Iris pigment epithelial cell (primary cell): ENCODE results near the gene HELT.

Experiments
- DNase-seq: peaks from one replicate; pipeline ENCODE4 v3.0.0-alpha.2; 2011; ENCODE audit warnings: low read depth

The HELT gene

DNA sequence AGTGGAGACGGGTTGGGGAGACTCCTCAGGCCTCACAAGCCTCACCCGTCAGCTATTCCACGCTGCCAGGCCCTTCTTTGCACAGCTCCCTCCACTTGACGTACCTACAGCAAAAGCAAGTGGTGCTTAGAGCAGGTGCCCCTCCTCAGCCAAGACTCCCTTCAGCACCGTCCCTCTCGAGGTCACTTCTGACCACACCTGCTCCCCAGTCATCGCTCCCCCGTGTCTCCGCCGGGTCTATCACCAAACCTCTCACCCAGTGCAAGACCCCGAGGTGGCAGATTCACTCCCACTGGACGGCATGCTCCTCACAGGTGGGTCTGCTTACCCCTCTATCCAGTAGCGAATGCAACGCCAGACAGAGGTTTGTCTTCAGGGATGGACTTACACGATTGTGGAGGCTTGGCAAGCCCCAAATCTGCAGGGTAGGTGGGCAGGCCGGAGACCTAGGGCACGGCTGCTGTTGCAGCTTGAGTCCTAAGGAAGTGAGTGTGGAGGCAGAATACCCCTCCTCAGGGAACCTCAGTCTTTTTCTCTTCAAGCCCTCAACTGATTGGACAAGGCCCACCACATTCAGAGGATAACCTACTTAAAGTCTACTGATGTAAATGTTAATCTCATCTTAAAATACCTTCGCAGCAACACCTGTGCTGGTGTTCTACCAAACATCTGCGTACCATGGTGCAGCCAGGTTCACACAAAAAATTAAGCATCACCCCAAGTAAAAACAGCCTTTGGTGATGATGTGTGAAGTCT lies 14.5 kb upstream of the HELT start:
- no peak for DNase-seq

- no peak for DNase-seq
These were observed 13.6 kb upstream of the HELT start for GRCh38 chr4:185004562-185005218.

GRCh38 chr4:185005219-185005819 lies 13.0 kb upstream of the HELT start:
- peak; percentile 62 for DNase-seq

GRCh38 chr4:185011408-185011807 lies 6.9 kb upstream of the HELT start:
- peak; percentile 24 for DNase-seq

DNA sequence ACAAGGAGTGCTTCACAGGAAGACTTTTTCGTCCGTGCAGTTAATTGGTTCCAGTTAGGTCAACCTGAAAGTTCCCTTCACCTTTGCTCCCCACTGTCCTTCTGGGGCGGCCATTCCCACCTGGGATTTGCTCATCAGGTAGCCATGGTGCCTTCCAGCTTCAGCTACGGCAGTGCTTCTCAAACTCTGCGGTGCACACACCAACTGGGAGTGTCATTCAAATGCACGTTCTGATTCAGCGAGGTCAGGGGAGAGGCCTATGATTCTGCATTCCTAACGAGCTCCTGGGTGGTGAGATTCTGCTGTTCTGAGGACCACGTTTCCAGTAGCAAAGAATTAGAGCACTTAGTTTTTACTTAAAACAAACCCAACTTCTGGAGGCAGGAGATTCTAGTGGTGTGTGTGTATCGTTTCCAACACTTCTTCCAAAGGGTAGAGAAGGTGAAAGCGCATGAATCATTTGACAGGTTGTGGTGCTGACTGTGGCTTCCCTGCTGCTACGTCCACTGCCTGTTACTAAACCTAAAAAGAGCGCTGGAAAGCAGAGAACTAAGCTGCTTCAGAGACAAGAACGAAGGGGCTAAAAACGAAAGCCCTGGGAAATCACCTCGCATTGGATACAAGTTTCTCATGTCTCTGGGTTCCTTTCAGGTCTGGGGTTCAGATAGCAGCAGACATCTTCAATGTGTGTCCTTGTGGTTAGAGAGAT lies 4.7 kb upstream of the HELT start:
- no peak for DNase-seq

DNA sequence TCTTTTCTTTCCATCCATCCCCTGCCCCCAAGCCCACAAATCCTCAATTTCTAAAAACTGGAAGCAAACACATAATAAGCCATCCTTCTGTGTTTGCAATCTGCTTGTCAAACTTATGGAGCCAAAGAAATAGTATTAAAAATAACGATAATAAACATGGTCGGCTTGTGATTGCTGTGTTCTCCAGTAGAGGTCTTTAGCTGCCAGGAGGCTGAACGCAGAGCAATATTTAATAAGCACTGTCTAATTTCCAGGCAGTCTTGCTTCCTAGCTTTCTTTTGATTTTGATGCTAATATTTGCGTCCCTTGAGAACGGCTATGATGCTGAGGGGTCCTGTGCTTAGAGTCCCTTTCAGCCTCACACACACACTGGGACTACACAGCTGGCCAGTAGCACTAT lies 3.2 kb upstream of the HELT start:
- peak; percentile 36 for DNase-seq

- no peak for DNase-seq
These were observed 2.0 kb upstream of the HELT start for GRCh38 chr4:185016101-185016940.

- DNase-seq = peak; percentile 40
These were observed 1.1 kb upstream of the HELT start for GRCh38 chr4:185016946-185017758.

DNA sequence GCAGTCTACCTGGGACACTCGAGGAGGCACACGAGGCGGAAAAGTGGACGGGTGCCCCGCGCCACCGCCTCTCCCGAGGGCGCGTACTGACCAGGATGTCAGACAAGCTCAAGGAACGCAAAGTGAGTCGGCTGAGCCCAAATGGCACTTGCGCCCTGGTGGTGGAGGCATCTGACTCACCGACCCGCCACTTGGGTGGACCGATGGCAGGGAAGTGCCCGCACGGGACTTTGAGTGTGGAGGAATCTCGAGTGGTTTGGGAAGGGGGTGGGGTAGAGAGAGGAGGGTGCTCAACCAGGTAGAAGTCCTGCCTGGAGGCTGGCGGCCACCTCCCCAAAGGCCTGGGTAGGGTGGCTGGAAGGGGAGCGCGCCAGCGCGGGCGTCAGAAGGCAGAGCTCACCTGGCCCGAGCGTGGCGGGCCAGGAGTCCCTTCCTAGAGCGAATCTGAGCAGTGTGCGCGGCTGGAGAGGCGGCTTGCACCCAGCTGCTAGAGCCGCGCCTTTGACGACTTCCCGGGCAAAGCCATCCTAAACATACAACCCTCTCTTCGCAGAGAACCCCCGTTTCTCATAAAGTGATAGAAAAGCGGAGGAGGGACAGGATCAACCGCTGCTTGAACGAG lies 655 bp downstream of the HELT start:
- peak; percentile 15 for DNase-seq

GRCh38 chr4:185019456-185020292 lies 1.4 kb downstream of the HELT start:
- no peak for DNase-seq

DNA sequence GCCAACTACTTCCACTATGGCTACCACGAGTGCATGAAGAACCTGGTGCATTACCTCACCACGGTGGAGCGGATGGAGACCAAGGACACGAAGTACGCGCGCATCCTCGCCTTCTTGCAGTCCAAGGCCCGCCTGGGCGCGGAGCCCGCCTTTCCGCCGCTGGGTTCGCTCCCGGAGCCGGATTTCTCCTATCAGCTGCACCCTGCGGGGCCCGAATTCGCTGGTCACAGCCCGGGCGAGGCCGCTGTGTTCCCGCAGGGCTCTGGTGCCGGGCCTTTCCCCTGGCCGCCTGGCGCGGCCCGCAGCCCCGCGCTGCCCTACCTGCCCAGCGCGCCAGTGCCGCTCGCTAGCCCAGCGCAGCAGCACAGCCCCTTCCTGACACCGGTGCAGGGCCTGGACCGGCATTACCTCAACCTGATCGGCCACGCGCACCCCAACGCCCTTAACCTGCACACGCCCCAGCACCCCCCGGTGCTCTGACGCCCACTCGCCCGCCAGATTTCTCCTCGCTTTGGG lies 2.1 kb downstream of the HELT start:
- DNase-seq = peak; percentile 52

DNA sequence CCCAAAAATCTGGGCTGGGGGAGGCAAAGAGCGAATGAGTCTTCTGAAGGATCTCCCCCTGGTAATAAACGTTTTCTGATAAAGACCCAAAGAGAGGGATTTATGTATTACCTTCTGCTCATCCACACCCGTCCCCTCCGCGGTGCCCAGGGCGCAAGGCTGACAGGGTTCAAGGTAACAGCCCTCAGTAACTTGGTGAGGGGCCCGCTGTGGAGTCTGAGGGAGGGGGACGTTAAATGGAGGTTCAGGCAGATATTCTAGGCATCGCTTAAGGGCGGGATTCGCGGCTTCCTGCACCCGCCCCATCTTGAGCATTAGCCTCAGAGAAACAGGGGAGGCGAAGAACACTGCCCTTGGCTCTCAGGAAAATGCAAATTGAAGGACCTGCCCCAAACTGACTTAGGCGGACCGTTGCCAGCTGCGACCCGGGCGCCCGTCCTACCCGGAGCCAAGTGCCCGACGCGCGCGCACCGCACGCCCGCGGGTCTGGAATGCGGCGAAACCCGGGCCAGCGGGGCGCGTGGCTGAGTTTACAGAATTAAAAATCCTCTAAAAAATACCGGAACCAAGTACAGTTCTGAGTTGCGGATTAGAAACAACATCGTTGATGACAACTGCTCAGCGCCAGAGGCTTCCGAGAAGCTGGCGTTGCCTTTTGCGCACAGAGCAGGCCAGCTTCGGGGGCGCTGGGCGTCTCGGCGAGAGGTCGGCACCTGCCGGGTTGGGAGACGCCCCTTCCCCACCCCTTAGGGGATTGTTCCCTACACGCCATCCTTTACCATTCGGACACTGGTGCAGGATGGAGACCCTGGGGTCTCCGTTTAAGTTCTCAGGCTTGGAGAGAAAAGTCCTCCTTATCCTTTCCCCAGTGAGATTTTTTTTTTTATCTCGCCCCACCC lies 2.8 kb downstream of the HELT start:
- no peak for DNase-seq

- DNase-seq = no peak
These were observed 5.2 kb downstream of the HELT start for GRCh38 chr4:185023471-185023870.

GRCh38 chr4:185028625-185029024 lies 10.3 kb downstream of the HELT start:
- DNase-seq = no peak

DNA sequence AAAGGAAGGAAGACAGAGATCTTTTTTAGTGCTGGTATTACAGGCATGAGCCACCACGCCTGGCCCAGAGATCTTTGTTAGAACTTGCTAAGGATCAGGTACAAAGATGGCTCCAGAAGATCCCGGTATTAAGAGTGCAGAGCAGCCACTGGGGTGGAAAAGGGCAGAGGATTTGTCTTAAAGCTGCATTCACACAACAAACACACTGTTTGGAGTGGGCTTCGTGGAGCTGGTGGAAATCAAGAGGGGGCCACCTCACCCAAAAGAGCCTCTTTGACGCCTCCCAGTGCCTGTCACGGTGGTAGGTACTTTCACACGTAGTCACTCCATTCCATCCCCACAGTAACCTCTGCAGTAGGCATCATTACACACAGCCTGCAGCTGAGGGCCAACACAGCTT lies 13.3 kb downstream of the HELT start:
- DNase-seq = no peak

- no peak for DNase-seq
These were observed 14.8 kb downstream of the HELT start for GRCh38 chr4:185033072-185033471.

- DNase-seq = no peak
These were observed 15.7 kb downstream of the HELT start for GRCh38 chr4:185033950-185034349.

GRCh38 chr4:185035284-185035683 lies 17.0 kb downstream of the HELT start:
- no peak for DNase-seq
